Stomach (tissue), 9 donors: ENCODE results near the gene COA4. TPM values are rescaled to one million over a fixed set of nuclear protein-coding genes. Genes with fewer than 3 reads are reported as not detected.

Experiments
- DNase-seq, 2 donors: peaks; one replicate each; pipeline versions ENCODE4 v3.0.0 to v3.0.0-alpha.2; 2013 to 2019
- H3K27ac ChIP-seq, 5 donors: fragments of 200-600 bp in 4 of 5; sonication (generic) in 4 of 5; one replicate each; pipeline ENCODE4 v1.5.1; 2013 to 2019; ENCODE audit warnings: mild to moderate bottlenecking in 1 of 5, moderate library complexity in 1 of 5
- H3K27me3 ChIP-seq, 3 donors: fragments of 200-600 bp; sonication (generic); one replicate each; pipeline ENCODE4 v1.5.1; 2017 to 2019; ENCODE audit warnings: mixed run types in 1 of 3
- H3K36me3 ChIP-seq, 4 donors: fragments of 200-600 bp; sonication (generic); 1 replicate in 3 of 4; 2 replicates in 1 of 4; pipeline ENCODE4 v1.5.1; 2016 to 2019
- H3K4me1 ChIP-seq, 4 donors: fragments of 200-600 bp; sonication (generic); one replicate each; pipeline ENCODE4 v1.5.1; 2016 to 2019
- H3K4me3 ChIP-seq, 4 donors: fragments of 200-600 bp; sonication (generic) in 3 of 4; one replicate each; pipeline ENCODE4 v1.5.1; 2016 to 2019; ENCODE audit warnings: mild to moderate bottlenecking in 1 of 4
- H3K9me3 ChIP-seq, 4 donors: fragments of 200-600 bp; sonication (generic); one replicate each; pipeline ENCODE4 v1.5.1; 2016 to 2019
- CTCF ChIP-seq, 7 experiments: fragments of 450-650 bp in 4 of 7; fragments of 200-600 bp in 3 of 7; sonication (generic) in 3 of 7; IDR thresholded peaks; one replicate each; pipeline ENCODE4 v1.5.1; 2016 to 2019; ENCODE audit warnings: antibody characterized with exemption in 7 of 7, control low read depth in 2 of 7, mild to moderate bottlenecking in 1 of 7
- EP300 ChIP-seq: sonication (generic); formaldehyde crosslinking; IDR thresholded peaks from one replicate; pipeline ENCODE4 v1.6.1; 2017; ENCODE audit warnings: antibody characterized with exemption
- POLR2A ChIP-seq, 4 donors: fragments of 450-650 bp; IDR thresholded peaks; one replicate each; pipeline ENCODE4 v1.6.1; 2016; ENCODE audit warnings: antibody characterized with exemption in 4 of 4, control low read depth in 2 of 4, mild to moderate bottlenecking in 1 of 4, moderate library complexity in 1 of 4
- POLR2AphosphoS5 ChIP-seq, 3 donors: sonication (generic); formaldehyde crosslinking; IDR thresholded peaks; one replicate each; pipeline ENCODE4 v1.6.1; 2016; ENCODE audit warnings: antibody characterized with exemption in 3 of 3
- WGBS, 5 donors: extraction: QIAGEN DNeasy Blood & Tissue Kit in 3 of 5; methylation state at CpG; one replicate each; pipeline versions ENCODE4 v1.1.5 to v1.1.7; 2013 to 2018; 5-methylcytosine and 5-hydroxymethylcytosine counted together
- intact Hi-C: fragments of 100-400 bp; cut with DNase I; formaldehyde crosslinking; loops from one replicate; pipeline ENCODE4 v1.15.1; 2023; ENCODE audit warnings: low total_unique reads
- polyA plus RNA-seq, 3 donors: library from polyadenylated mRNA; stranded (reverse); fragments of 200-250 nt; gene quantifications; one replicate each; pipeline ENCODE4 v1.2.3, GENCODE V29; 2013
- total RNA-seq, 5 donors: library from RNA; depleted of rRNA; stranded (reverse); fragments of >200 nt; gene quantifications; one replicate each; pipeline versions ENCODE4 v1.1.0 to v1.2.3, GENCODE V29; 2014 to 2016
- donor health status: healthy with polysubstance abuse.
- donor health status: Bipolar disorder and iron deficiency.
- donor health status: healthy.

The COA4 gene
- total and polyA plus RNA-seq, 8 donors, result 6.1 to 94.0 (median 60.8) TPM

- H3K4me3 ChIP-seq, result no peak overlapping the region
- 40 to 60% (median 50%) methylated on average over 1 of the region's 1 CpG for WGBS, 5 donors
- intact Hi-C loops, result no loop called here
- no peaks in the 10 kb centered on the region for H3K9me3 ChIP-seq
- no peak overlapping the region for H3K27ac ChIP-seq
- H3K36me3 ChIP-seq, result peaks cover 22 to 66% (median 56%) of the 10 kb centered on the region in 4 donors
- no peaks in the 10 kb centered on the region for H3K27me3 ChIP-seq
- TF ChIP-seq POLR2AphosphoS5 (IDR thresholded peaks at IDR 0.05), result no peak
- no peak for TF ChIP-seq POLR2A (IDR thresholded peaks at IDR 0.05)
- TF ChIP-seq EP300, result no peak
- no peak for TF ChIP-seq CTCF (IDR thresholded peaks at IDR 0.05)
- no peak for DNase-seq
- peaks cover 0 to 13% (median 4%) of the 10 kb centered on the region in 4 donors for H3K4me1 ChIP-seq
Measured at GRCh38 chr11:73869332-73869949, 7.2 kb downstream of the COA4 start.

DNA sequence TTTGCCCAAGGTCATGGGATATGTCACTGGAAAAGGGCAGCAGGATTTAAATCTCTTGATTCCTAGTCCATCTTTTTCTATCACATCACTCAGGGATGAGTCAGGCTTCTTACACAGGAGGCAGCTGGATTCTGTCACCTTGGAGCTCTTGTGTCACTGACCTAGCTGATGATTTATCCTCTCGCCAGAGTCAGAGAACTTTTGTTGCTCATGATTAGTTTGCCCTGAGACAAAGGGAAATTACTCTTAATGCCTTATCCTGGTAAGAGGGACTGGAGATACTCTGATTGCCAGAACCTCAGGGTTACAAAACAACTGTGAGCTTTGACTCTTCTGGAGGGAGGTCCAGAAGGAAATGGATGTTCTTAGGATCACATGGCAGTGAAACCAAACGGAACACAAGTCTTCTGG, 10.1 kb downstream of the COA4 start:
- peaks cover 0 to 6% (median 2%) of the 10 kb centered on the region in 4 donors for H3K4me1 ChIP-seq
- peak in 1 of 2 donors; percentile 18 for DNase-seq
- no peak for TF ChIP-seq POLR2A (IDR thresholded peaks at IDR 0.05)
- no peak for TF ChIP-seq EP300
- TF ChIP-seq CTCF (IDR thresholded peaks at IDR 0.05), result no peak
- peak in 2 of 3 donors; percentile 49 to 54 for TF ChIP-seq POLR2AphosphoS5 (IDR thresholded peaks at IDR 0.05)
- H3K27me3 ChIP-seq, result no peaks in the 10 kb centered on the region
- no peaks in the 10 kb centered on the region for H3K9me3 ChIP-seq
- intact Hi-C loops, result no loop called here
- H3K4me3 ChIP-seq, result no peak overlapping the region
- H3K27ac ChIP-seq, result peak overlapping the region in 4 of 5 donors; percentile 10 to 49 (median 26)
- peaks cover 10 to 63% (median 51%) of the 10 kb centered on the region in 4 donors for H3K36me3 ChIP-seq
- 33 to 63% (median 54%) methylated on average over 2 of the region's 2 CpGs for WGBS, 5 donors

- peaks cover 0 to 6% (median 2%) of the 10 kb centered on the region in 4 donors for H3K4me1 ChIP-seq
- no peak overlapping the region for H3K4me3 ChIP-seq
- H3K27ac ChIP-seq, result peak overlapping the region in 4 of 5 donors; percentile 10 to 49 (median 16)
- no peaks in the 10 kb centered on the region for H3K27me3 ChIP-seq
- DNase-seq, result peak in 1 of 2 donors; percentile 22
- whole genome bisulfite sequencing, 5 donors, result 76 to 98% (median 89%) methylated on average over 5 of the region's 5 CpGs
- no peaks in the 10 kb centered on the region for H3K9me3 ChIP-seq
- peaks cover 9 to 63% (median 51%) of the 10 kb centered on the region in 4 donors for H3K36me3 ChIP-seq
- TF ChIP-seq CTCF (IDR thresholded peaks at IDR 0.05), result no peak
- TF ChIP-seq POLR2A (IDR thresholded peaks at IDR 0.05), result no peak
- TF ChIP-seq POLR2AphosphoS5 (IDR thresholded peaks at IDR 0.05), result no peak
- TF ChIP-seq EP300, result no peak
- intact Hi-C loops, result no loop called here
Measured at GRCh38 chr11:73866095-73866579, 10.5 kb downstream of the COA4 start.

DNA sequence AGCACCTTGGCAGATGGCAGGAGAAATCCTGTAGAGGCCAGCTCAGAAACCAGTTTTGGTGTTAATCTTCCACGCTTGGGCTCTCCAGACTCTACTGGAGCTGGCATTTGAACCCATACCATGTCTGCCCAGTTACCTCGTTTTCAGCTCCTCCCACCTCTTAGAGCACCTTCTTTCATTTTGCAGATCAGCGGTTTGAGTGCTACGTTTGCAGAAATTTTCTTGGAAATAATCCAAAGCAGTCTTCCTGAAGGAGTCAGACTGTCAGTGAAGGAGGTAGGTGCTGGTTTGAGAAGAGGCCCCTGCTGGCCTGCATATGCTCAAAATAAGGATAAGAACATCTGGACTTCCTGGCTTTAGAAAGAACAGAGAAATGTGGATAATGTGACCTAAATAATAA, 13.7 kb downstream of the COA4 start:
- peaks cover 0 to 5% (median 0%) of the 10 kb centered on the region in 4 donors for H3K4me1 ChIP-seq
- no peak for DNase-seq
- H3K9me3 ChIP-seq, result no peaks in the 10 kb centered on the region
- H3K36me3 ChIP-seq, result peaks cover 9 to 61% (median 54%) of the 10 kb centered on the region in 4 donors
- TF ChIP-seq POLR2A (IDR thresholded peaks at IDR 0.05) (no peak), POLR2AphosphoS5 (IDR thresholded peaks at IDR 0.05) (no peak), CTCF (IDR thresholded peaks at IDR 0.05) (no peak), EP300 (no peak)
- H3K27ac ChIP-seq, result no peak overlapping the region
- no peaks in the 10 kb centered on the region for H3K27me3 ChIP-seq
- no peak overlapping the region for H3K4me3 ChIP-seq
- 74 to 77% (median 76%) methylated on average over 4 of the region's 4 CpGs for WGBS, 5 donors
- intact Hi-C loops, result no loop called here
